Type B pancreatic cell (in vitro differentiated cells): Measurements from ENCODE around the gene GAPVD1. TPM values are rescaled to one million over a fixed set of nuclear protein-coding genes. Genes with fewer than 3 reads are reported as not detected.

Experiments used
- DNase-seq: peaks from one replicate; pipeline ENCODE4 v3.0.0; 2021; ENCODE audit warnings: mixed read lengths; ENCODE audit not compliant: unreplicated experiment; ENCODE audit errors: extremely low spot score
- H3K27ac Mint-ChIP-seq: 2 replicates; pipeline ENCODE4 v1.8.0; 2021; ENCODE audit warnings: mild to moderate bottlenecking, mixed read lengths
- H3K27me3 Mint-ChIP-seq: 2 replicates; pipeline ENCODE4 v1.8.0; 2021; ENCODE audit warnings: mixed read lengths
- H3K36me3 Mint-ChIP-seq: 2 replicates; pipeline ENCODE4 v1.8.0; 2021; ENCODE audit warnings: mixed read lengths
- H3K4me1 Mint-ChIP-seq: one replicate; pipeline ENCODE4 v1.8.0; 2021; ENCODE audit warnings: mixed read lengths; ENCODE audit not compliant: unreplicated experiment
- H3K4me3 Mint-ChIP-seq: 2 replicates; pipeline ENCODE4 v1.8.0; 2021; ENCODE audit warnings: mild to moderate bottlenecking, mixed read lengths
- H3K9me3 Mint-ChIP-seq: 2 replicates; pipeline ENCODE4 v1.8.0; 2021; ENCODE audit warnings: mixed read lengths
- total RNA-seq: library from RNA; stranded (reverse); gene quantifications from 2 replicates; pipeline ENCODE4 v1.2.1, GENCODE V29; 2021; ENCODE audit warnings: low replicate concordance
- TF ChIP-seq, protein P1 (sequence below): fragments of 200-600 bp; sonication (generic); conservative IDR thresholded peaks from 2 replicates; pipeline ENCODE4 v1.5.0; 2021; ENCODE audit warnings: antibody characterized with exemption, mild to moderate bottlenecking

The GAPVD1 gene
- total RNA-seq, 1 donor from 2014 or later = 44.4 TPM

DNA sequence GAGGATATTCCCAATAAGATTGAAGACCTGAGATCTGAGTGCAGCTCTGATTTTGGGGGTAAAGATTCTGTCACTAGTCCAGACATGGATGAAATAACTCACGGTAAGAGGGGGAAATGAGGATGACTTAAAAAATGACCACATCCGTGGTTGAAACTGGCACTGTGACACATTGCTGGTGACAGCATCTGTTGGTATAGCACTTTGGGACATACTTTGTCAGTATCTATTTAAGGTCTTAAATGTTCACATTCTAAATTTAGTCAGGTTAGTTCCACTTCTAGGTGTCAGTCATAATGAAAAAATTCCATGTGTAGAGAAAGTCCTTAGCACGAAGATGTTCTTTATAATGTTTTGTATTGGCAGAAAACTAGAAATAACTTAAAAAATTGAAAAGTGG lies 70.9 kb downstream of the GAPVD1 start:
- Mint-ChIP-seq H3K27me3 (no peaks in the 10 kb centered on the region), H3K9me3 (no peaks in the 10 kb centered on the region), H3K36me3 (peaks cover 25% of the 10 kb centered on the region), H3K4me3 (no peak overlapping the region), H3K27ac (no peak overlapping the region), H3K4me1 (no peaks in the 10 kb centered on the region)
- TF ChIP-seq, protein P1, sequence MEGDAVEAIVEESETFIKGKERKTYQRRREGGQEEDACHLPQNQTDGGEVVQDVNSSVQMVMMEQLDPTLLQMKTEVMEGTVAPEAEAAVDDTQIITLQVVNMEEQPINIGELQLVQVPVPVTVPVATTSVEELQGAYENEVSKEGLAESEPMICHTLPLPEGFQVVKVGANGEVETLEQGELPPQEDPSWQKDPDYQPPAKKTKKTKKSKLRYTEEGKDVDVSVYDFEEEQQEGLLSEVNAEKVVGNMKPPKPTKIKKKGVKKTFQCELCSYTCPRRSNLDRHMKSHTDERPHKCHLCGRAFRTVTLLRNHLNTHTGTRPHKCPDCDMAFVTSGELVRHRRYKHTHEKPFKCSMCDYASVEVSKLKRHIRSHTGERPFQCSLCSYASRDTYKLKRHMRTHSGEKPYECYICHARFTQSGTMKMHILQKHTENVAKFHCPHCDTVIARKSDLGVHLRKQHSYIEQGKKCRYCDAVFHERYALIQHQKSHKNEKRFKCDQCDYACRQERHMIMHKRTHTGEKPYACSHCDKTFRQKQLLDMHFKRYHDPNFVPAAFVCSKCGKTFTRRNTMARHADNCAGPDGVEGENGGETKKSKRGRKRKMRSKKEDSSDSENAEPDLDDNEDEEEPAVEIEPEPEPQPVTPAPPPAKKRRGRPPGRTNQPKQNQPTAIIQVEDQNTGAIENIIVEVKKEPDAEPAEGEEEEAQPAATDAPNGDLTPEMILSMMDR = no peak
- no peak for DNase-seq

GRCh38 chr9:125337236-125337635 lies 75.6 kb downstream of the GAPVD1 start:
- Mint-ChIP-seq H3K4me3 (no peak overlapping the region), H3K4me1 (no peaks in the 10 kb centered on the region), H3K27ac (no peak overlapping the region), H3K36me3 (peaks cover 29% of the 10 kb centered on the region), H3K27me3 (no peaks in the 10 kb centered on the region), H3K9me3 (no peaks in the 10 kb centered on the region)
- DNase-seq = no peak
- TF ChIP-seq, protein P1 = no peak

DNA sequence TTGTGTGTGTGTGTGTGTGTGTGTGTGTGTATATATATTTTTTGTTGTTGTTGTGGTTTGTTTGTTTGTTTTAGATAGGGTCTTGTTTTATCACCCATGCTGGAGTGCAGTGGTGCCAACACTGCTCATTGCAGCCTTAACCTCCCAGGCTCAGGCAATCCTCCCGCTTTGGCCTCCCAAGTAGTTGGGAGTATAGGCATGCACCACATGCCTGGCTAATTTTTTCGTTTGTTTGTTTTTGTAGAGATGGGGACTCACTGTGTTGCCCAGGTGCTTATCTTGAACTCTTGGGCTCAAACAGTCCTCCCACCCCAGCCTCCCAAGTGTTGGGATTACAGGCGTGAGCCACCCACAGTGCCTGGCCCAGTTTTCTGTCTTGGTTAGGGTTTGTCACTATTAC lies 77.3 kb downstream of the GAPVD1 start:
- Mint-ChIP-seq H3K27ac (no peak overlapping the region), H3K27me3 (no peaks in the 10 kb centered on the region), H3K4me1 (peaks cover 4% of the 10 kb centered on the region), H3K4me3 (no peak overlapping the region), H3K9me3 (no peaks in the 10 kb centered on the region), H3K36me3 (peaks cover 29% of the 10 kb centered on the region)
- TF ChIP-seq, protein P1 = no peak
- DNase-seq = no peak

DNA sequence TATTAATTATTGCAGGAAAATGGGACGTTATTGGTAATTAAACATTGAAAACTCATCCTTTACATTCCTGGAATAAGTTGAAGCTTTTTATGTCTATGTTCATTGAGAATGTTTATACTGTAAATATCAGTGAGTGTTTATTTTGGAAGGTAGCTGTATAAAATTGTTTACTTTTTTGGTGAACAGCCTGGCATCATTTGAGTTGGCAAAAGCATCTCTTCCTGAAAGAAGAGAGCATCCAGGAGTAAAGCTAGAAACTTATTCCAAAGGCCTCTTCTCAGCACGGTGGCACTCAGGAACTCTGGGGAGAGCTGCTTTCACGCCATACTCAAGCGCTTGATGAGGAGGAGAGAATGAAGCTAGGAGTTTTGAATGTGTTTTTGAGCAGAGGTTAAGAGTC lies 79.9 kb downstream of the GAPVD1 start:
- Mint-ChIP-seq H3K27me3 (no peaks in the 10 kb centered on the region), H3K27ac (no peak overlapping the region), H3K4me3 (no peak overlapping the region), H3K9me3 (no peaks in the 10 kb centered on the region), H3K4me1 (peaks cover 4% of the 10 kb centered on the region), H3K36me3 (peaks cover 24% of the 10 kb centered on the region)
- TF ChIP-seq, protein P1 = no peak
- no peak for DNase-seq

DNA sequence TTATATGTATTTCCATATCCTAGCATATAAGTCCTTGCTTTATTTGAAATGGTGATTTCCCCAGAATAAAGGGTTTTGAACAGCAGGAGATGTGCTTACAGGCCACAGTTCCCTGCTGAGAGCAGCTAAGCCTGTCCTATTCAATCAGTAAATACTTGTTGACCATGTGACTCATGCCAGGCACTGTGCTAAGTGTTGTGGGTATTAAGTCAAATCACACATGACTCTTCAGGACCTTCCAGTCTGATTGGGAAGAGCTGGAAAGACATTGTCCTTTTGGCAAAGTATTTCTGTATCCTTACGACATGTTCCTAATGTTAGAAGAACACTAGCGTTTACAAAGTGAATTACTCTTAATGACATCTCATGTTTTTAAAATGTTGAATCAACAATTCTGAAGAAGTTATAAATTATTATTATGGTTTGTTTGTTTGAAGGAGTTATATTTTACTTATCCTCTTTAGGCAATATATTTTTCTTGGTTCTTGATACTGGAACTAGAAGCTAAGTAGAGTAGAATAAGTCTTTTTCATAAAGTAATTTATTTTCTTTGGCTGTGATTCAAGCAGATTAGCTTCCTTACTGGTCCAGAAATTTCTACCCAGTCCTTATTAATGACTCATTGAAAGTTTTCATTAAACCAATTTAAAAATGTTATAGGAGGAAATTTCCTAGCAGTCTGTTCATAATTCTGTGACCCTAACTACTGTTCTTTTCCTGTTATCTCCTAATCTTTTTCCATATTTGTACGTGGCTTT lies 82.1 kb downstream of the GAPVD1 start:
- Mint-ChIP-seq H3K4me3 (no peak overlapping the region), H3K27ac (no peak overlapping the region), H3K36me3 (peaks cover 25% of the 10 kb centered on the region), H3K27me3 (no peaks in the 10 kb centered on the region), H3K4me1 (peaks cover 4% of the 10 kb centered on the region), H3K9me3 (no peaks in the 10 kb centered on the region)
- no peak for DNase-seq
- TF ChIP-seq, protein P1 = no peak
